ENCODE data around the gene GART. TPM values are rescaled to one million over a fixed set of nuclear protein-coding genes. Genes with fewer than 3 reads are reported as not detected.

Gene GART
- total RNA-seq, 2 donors from 2014 or later: 40.0 to 44.8 TPM

DNA sequence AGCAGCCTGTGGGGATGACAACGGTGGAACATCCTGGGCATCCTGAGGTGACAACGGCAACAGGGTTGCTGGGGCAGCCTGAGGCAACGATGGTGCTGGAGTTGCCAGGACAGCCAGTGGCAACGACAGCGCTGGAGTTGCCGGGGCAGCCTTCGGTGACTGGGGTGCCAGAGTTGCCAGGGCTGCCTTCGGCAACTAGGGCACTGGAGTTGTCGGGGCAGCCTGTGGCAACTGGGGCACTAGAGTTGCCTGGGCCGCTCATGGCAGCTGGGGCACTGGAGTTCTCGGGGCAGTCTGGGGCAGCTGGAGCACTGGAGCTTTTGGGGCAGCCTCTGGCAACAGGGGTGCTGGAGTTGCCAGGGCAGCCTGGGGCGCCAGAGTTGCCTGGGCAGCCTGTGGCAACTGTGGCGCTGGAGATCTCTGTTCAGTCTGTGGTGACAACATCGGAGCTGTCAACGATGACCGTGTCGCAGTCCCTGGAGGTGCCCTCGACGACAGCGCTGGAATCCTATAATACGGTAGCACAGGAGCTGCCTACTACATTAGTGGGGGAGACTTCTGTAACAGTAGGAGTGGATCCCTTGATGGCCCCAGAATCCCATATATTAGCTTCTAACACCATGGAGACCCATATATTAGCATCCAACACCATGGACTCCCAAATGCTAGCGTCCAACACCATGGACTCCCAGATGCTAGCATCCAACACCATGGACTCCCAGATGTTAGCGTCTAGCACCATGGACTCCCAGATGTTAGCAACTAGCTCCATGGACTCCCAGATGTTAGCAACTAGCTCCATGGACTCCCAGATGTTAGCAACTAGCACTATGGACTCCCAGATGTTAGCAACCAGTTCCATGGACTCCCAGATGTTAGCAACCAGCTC is 9.1 kb upstream of the GART start:
- ATAC-seq (no peak), DNase-seq (no peak)
- peaks cover 24% of the 10 kb centered on the region for H3K4me1 Mint-ChIP-seq
- no peaks in the 10 kb centered on the region for H3K9me3 ChIP-seq (ENCODE audit: control insufficient read depth, low read length, poor library complexity, severe bottlenecking)
- H3K36me3 Mint-ChIP-seq (ENCODE audit: low read depth): peaks cover 7% of the 10 kb centered on the region
- H3K27me3 Mint-ChIP-seq: no peaks in the 10 kb centered on the region
- H3K4me3 Mint-ChIP-seq: no peak overlapping the region
- no peak overlapping the region for H3K27ac Mint-ChIP-seq

DNA sequence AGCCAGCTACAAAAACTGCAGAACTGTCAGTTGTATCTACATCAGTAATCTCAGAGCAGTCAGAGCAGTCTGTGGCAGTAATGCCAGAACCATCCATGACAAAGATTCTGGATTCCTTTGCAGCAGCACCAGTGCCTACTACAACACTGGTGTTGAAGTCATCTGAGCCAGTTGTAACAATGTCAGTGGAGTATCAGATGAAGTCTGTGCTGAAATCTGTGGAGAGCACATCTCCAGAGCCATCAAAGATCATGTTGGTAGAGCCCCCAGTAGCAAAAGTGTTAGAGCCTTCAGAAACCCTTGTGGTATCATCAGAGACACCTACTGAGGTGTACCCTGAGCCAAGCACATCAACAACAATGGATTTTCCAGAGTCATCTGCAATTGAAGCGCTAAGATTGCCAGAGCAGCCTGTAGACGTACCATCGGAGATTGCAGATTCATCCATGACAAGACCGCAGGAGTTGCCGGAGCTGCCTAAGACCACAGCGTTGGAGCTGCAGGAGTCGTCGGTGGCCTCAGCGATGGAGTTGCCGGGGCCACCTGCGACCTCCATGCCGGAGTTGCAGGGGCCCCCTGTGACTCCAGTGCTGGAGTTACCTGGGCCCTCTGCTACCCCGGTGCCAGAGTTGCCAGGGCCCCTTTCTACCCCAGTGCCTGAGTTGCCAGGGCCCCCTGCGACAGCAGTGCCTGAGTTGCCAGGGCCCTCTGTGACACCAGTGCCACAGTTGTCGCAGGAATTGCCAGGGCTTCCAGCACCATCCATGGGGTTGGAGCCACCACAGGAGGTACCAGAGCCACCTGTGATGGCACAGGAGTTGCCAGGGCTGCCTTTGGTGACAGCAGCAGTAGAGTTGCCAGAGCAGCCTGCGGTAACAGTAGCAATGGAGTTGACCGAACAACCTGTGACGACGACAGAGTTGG is 8.2 kb upstream of the GART start:
- H3K4me1 Mint-ChIP-seq: peaks cover 21% of the 10 kb centered on the region
- peaks cover 7% of the 10 kb centered on the region for H3K36me3 Mint-ChIP-seq (ENCODE audit: low read depth)
- DNase-seq (no peak), ATAC-seq (no peak)
- H3K9me3 ChIP-seq (ENCODE audit: control insufficient read depth, low read length, poor library complexity, severe bottlenecking): no peaks in the 10 kb centered on the region
- no peak overlapping the region for H3K4me3 Mint-ChIP-seq
- H3K27ac Mint-ChIP-seq: peak overlapping the region; percentile 19
- no peaks in the 10 kb centered on the region for H3K27me3 Mint-ChIP-seq

DNA sequence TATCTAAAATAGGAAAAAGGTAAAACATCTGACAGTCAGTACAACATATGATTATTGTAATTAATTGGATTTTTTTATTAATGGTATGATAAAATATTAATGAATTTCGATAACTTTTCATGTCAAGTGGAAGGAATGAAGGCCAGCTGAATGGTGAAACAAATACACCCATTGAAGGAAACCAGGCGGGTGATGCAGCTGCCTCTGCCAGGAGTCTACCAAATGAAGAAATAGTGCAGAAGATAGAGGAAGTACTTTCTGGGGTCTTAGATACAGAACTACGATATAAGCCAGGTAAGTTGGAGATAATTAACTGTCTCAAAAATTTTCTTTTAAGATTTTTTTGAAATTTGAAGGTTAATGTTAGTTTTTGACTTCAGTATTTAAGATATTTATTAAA is 4.2 kb upstream of the GART start:
- DNase-seq (no peak), ATAC-seq (no peak)
- no peaks in the 10 kb centered on the region for H3K9me3 ChIP-seq (ENCODE audit: control insufficient read depth, low read length, poor library complexity, severe bottlenecking)
- no peak overlapping the region for H3K4me3 Mint-ChIP-seq
- no peak overlapping the region for H3K27ac Mint-ChIP-seq
- peaks cover 34% of the 10 kb centered on the region for H3K4me1 Mint-ChIP-seq
- H3K36me3 Mint-ChIP-seq (ENCODE audit: low read depth): peaks cover 8% of the 10 kb centered on the region
- H3K27me3 Mint-ChIP-seq: no peaks in the 10 kb centered on the region

DNA sequence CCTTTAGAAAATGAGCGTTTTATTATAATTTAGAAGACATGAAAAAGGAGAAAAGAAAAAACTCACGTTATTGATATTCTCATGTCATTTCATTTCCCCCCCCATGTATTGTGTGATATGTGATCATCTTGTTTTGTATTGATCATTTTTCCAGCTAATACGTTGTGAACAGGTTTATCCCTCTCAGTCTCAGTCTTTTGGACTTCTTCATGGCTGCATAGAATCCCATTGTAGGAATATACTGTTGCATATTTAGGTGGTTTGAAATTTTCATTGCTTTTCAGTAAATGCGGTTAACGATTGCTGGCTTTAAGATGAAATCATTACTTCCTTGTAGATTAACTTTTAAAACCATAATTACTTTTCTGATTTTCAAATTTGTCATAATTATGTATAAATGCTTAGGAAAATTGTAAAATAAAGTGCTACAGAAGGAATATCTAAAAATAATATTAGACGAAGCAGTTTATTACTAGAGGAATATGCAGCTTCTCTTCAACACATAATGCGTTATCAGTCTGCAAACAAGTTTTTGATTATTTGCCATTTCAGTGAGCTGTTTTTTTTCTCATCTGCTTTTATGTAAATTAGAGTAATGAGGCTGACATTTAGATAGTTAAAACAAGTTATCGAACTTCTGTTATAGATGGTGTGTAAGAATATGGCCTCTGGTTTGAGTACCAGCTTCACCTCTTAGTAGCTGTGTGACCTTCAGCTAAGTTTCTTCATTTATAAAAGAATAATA is 2.7 kb upstream of the GART start:
- Mint-ChIP-seq H3K27me3 (no peaks in the 10 kb centered on the region), H3K36me3 (ENCODE audit: low read depth) (peaks cover 8% of the 10 kb centered on the region), H3K4me3 (peak overlapping the region; percentile 100), H3K27ac (peak overlapping the region; percentile 100), H3K4me1 (peaks cover 37% of the 10 kb centered on the region)
- H3K9me3 ChIP-seq (ENCODE audit: control insufficient read depth, low read length, poor library complexity, severe bottlenecking): no peaks in the 10 kb centered on the region
- ATAC-seq (no peak), DNase-seq (no peak)

DNA sequence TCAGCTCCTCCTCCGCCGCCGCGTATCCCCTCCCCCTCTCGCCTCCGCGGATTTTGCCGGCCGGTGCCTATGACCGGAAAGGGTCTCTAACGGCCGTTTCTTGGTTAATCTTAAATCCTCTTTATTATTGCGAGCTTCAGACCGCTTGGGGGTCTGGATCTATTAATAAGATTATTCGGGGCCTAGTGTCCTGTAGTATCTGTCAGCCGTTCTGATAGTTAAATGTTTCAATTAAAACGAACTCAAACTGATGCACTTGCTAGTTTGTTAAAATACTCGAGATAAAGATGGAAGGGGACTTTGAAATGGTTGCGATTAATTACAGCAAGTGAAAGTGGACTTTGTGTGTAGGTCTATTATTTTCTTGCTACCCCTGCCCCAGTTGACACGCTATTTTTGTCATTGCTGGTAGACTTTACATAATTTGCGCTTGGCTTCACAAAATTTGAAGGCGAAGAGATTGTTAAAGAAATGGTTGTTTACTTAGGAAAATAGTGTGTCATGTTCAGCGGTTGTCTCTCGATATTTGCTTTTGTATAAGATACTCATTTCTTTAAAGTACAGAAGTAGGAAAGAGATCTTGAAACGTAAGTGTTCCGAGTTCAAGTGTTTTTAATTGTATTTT is 1.7 kb upstream of the GART start:
- H3K4me3 Mint-ChIP-seq: peak overlapping the region; percentile 100
- peaks cover 5% of the 10 kb centered on the region for H3K36me3 Mint-ChIP-seq (ENCODE audit: low read depth)
- no peaks in the 10 kb centered on the region for H3K27me3 Mint-ChIP-seq
- peaks cover 33% of the 10 kb centered on the region for H3K4me1 Mint-ChIP-seq
- ATAC-seq (no peak), DNase-seq (peak in 1 of 3 donors; percentile 41)
- no peaks in the 10 kb centered on the region for H3K9me3 ChIP-seq (ENCODE audit: control insufficient read depth, low read length, poor library complexity, severe bottlenecking)
- H3K27ac Mint-ChIP-seq: peak overlapping the region; percentile 100

DNA sequence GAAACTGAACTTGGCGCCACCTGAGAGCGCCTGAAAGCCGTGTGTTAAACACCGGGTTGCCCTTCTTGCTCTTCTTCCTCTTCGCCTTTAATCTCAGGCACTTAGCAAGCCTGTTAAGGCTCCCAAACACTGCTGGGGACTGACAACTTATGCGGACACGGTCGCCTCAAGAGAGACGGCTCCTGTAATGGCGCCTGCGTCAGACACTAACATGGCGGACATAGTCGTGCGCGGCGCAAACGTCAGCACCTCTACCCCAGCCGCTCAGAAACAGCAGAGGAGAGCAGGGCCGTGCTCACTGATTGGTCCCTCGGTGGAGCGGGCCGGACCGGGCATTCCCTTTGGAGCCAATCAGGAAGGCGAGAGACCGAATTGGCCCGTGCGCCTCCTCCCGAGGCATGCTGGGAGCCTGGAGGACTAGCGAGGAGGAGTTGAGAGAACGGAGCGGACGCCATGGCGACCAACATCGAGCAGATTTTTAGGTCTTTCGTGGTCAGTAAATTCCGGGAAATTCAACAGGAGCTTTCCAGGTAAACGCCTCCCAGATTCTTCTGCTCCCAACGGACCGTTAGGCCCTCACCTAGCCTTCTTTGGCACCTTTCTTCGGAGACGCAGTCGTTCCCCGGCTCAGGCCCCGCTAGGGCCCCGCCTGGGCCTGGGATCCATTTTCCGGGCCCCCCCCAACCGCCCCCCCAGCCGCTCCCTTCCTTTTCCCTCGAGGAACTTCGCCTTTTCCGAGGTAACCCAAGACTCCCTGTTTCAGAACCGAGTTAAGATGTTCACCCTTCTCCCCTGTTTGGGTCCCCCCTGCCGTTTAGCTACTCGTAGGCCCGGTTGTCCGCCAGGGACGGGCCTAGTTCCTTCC is 955 bp upstream of the GART start, which contains the start of gene SON:
SON (plus strand) TSS at position 399 of the 865 bp plus-strand sequence; CDS start at position 454, 55 bp downstream.
- peaks cover 5% of the 10 kb centered on the region for H3K36me3 Mint-ChIP-seq (ENCODE audit: low read depth)
- H3K27ac Mint-ChIP-seq: peak within 1 kb of the TSS; percentile 100
- ATAC-seq: peak; percentile 90
- no peaks in the 10 kb centered on the region for H3K9me3 ChIP-seq (ENCODE audit: control insufficient read depth, low read length, poor library complexity, severe bottlenecking)
- DNase-seq: peak; percentile 91 to 96 (median 94)
- H3K4me1 Mint-ChIP-seq: peaks cover 33% of the 10 kb centered on the region
- peak within 1 kb of the TSS; percentile 100 for H3K4me3 Mint-ChIP-seq
- H3K27me3 Mint-ChIP-seq: no peaks in the 10 kb centered on the region

DNA sequence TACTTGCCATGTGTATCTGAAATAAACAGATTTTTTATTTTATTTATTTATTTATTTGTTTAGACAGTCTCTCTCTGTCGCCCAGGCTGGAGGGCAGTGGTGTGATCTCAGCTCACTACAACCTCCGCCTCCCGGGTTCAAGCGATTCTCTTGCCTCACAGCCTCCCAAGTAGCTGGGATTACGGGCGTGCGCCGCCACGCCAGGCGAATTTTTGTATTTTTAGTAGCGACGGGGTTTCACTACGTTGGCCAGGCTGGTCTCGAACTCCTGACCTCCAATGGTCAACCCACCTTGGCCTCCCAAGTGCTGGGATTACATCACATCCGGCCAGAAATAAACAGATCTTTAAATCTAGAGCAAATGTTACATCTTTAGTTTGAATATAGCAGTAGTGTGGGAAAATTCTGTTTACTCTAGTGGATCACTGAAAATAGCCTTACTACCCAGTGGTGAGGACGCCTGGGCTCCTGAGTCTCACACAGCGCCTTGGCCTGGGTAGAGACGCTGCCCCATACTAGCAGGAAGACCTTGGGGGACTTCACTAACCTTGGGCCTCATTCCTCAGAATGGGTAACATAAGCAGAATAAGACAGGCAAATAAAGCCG is 709 bp downstream of the GART start:
- peak overlapping the region; percentile 100 for H3K27ac Mint-ChIP-seq
- DNase-seq: no peak
- peak overlapping the region; percentile 100 for H3K4me3 Mint-ChIP-seq
- H3K36me3 Mint-ChIP-seq (ENCODE audit: low read depth): peaks cover 12% of the 10 kb centered on the region
- H3K4me1 Mint-ChIP-seq: peaks cover 40% of the 10 kb centered on the region
- ATAC-seq: no peak
- H3K9me3 ChIP-seq (ENCODE audit: control insufficient read depth, low read length, poor library complexity, severe bottlenecking): no peaks in the 10 kb centered on the region
- H3K27me3 Mint-ChIP-seq: no peaks in the 10 kb centered on the region

DNA sequence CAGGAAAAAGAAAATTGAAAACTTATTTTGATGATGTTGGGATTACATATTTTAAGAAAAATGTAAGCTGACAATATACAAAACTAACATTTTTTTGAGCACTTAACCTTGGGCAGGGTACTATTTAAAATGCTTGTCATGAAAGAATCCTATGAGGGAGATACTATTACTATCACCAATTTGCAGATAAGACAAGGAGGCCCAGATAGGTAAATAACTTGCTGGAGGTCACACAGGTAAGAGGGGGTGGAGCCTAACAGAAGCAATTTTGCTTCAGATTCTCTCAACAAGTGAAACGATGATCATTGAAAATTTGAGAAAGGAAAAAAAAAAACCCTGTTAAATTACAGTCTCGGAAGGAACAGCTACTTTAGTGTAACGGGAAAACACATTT is 1.2 kb downstream of the GART start:
- Mint-ChIP-seq H3K27me3 (no peaks in the 10 kb centered on the region), H3K36me3 (ENCODE audit: low read depth) (peaks cover 12% of the 10 kb centered on the region), H3K27ac (peak overlapping the region; percentile 100), H3K4me1 (peaks cover 36% of the 10 kb centered on the region), H3K4me3 (peak overlapping the region; percentile 100)
- ATAC-seq (no peak), DNase-seq (no peak)
- no peaks in the 10 kb centered on the region for H3K9me3 ChIP-seq (ENCODE audit: control insufficient read depth, low read length, poor library complexity, severe bottlenecking)

DNA sequence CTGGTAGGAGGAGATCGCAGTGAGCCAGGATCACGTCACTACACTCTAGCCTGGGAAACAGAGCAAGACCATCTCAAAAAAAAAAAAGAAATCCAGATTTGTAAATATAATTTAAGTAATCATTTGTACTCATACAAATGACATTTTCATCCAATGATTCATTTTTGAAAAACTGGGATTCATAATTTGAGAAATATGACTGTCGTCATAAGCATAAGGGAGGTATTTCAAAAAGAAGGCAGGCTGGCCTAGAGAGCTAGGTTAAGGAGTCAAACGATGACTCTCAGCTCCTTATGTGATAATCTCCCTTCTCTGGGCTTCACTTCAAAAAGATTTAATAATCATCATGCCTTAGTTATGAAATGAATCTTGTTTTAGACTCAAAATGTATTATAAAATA is 2.3 kb downstream of the GART start:
- Mint-ChIP-seq H3K27ac (peak overlapping the region; percentile 100), H3K4me1 (peaks cover 32% of the 10 kb centered on the region), H3K4me3 (no peak overlapping the region), H3K27me3 (no peaks in the 10 kb centered on the region), H3K36me3 (ENCODE audit: low read depth) (peaks cover 12% of the 10 kb centered on the region)
- no peak for DNase-seq
- no peaks in the 10 kb centered on the region for H3K9me3 ChIP-seq (ENCODE audit: control insufficient read depth, low read length, poor library complexity, severe bottlenecking)
- no peak for ATAC-seq

DNA sequence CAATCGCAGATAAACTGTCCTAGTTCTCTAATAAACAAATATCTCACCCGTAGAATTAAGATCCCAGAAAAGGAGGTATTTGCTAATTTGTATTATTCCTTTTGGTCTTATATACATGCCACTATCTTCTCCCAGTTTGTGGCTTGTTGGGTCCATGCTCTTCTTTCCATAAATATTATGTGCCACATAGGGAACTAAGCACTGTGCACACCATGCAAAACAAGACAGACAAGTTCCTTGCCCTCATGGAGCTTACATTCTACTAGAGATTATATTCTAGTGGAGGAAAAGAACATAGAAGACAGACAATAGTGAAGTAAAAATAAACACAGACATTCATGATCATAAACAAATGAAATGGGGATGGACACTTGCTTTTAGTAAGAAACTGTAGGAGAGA is 4.7 kb downstream of the GART start:
- peaks cover 20% of the 10 kb centered on the region for H3K4me1 Mint-ChIP-seq
- ATAC-seq: no peak
- no peak for DNase-seq
- peak overlapping the region; percentile 61 for H3K27ac Mint-ChIP-seq
- no peak overlapping the region for H3K4me3 Mint-ChIP-seq
- no peaks in the 10 kb centered on the region for H3K9me3 ChIP-seq (ENCODE audit: control insufficient read depth, low read length, poor library complexity, severe bottlenecking)
- H3K27me3 Mint-ChIP-seq: no peaks in the 10 kb centered on the region
- H3K36me3 Mint-ChIP-seq (ENCODE audit: low read depth): peaks cover 6% of the 10 kb centered on the region

DNA sequence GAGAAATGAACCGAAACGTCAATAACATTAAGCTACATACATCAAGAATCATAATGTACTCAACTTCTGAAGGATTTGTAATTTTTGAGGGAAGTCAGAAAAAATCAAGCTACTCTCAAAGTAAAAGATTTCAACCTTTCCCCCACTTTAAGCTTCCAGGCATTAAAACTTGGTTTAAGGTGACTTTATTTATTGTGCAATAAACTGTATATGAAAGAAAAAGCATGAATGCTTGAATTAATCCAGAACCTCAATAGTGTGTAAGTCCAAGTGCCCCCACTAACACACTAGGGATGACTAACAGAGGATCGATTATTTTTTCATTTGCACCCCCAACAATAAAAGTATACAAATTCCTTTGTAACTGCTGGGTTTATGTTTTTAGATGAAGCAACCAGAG is 10.9 kb downstream of the GART start:
- Mint-ChIP-seq H3K36me3 (ENCODE audit: low read depth) (peaks cover 9% of the 10 kb centered on the region), H3K27ac (no peak overlapping the region), H3K4me1 (peaks cover 2% of the 10 kb centered on the region), H3K27me3 (no peaks in the 10 kb centered on the region), H3K4me3 (no peak overlapping the region)
- DNase-seq: no peak
- no peak for ATAC-seq
- no peaks in the 10 kb centered on the region for H3K9me3 ChIP-seq (ENCODE audit: control insufficient read depth, low read length, poor library complexity, severe bottlenecking)

All from T-helper 17 cell (primary cell).